Activated CD8-positive, alpha-beta memory T cell treated with anti-CD3 and anti-CD28 coated beads, Interleukin-2, amount 50 U/mL, for 1 hour (primary cell): ENCODE data around the gene MAP3K6.

ENCODE experiments used
- DNase-seq: peaks from one replicate; pipeline ENCODE4 v3.0.0-alpha.2; 2020; ENCODE audit errors: extremely low read depth

The MAP3K6 gene

GRCh38 chr1:27355683-27356082 lies 11.1 kb downstream of the MAP3K6 start:
- no peak for DNase-seq

GRCh38 chr1:27353629-27354028 lies 13.1 kb downstream of the MAP3K6 start:
- no peak for DNase-seq

GRCh38 chr1:27353166-27353565 lies 13.6 kb downstream of the MAP3K6 start:
- no peak for DNase-seq

GRCh38 chr1:27351541-27352107 lies 15.1 kb downstream of the MAP3K6 start:
- DNase-seq, result no peak

GRCh38 chr1:27350663-27351540 lies 15.9 kb downstream of the MAP3K6 start:
- DNase-seq, result no peak

- DNase-seq, result no peak
Observed at GRCh38 chr1:27349784-27350662, 16.7 kb downstream of the MAP3K6 start.

GRCh38 chr1:27348861-27349783 lies 17.6 kb downstream of the MAP3K6 start:
- DNase-seq, result no peak

- no peak for DNase-seq
Observed at GRCh38 chr1:27346991-27347624, 19.7 kb downstream of the MAP3K6 start.

- no peak for DNase-seq
Observed at GRCh38 chr1:27346357-27346756, 20.4 kb downstream of the MAP3K6 start.

GRCh38 chr1:27345272-27345671 lies 21.5 kb downstream of the MAP3K6 start:
- no peak for DNase-seq

GRCh38 chr1:27343639-27344025 lies 23.1 kb downstream of the MAP3K6 start:
- DNase-seq, result no peak

GRCh38 chr1:27342778-27343638 lies 23.8 kb downstream of the MAP3K6 start:
- no peak for DNase-seq

GRCh38 chr1:27342391-27342777 lies 24.4 kb downstream of the MAP3K6 start:
- no peak for DNase-seq

- no peak for DNase-seq
Observed at GRCh38 chr1:27341525-27342252, 25.1 kb downstream of the MAP3K6 start, which contains the start of gene SYTL1. Gene SYTL1, plus strand, starts transcription at chr1:27342022. Its CDS starts 3,313 bp downstream, at chr1:27345335.

GRCh38 chr1:27339213-27339612 lies 27.5 kb downstream of the MAP3K6 start:
- DNase-seq, result no peak

- DNase-seq, result no peak
Observed at GRCh38 chr1:27338751-27339150, 28.0 kb downstream of the MAP3K6 start.

GRCh38 chr1:27336756-27337155 lies 30.0 kb downstream of the MAP3K6 start:
- no peak for DNase-seq

GRCh38 chr1:27335506-27336422 lies 31.0 kb downstream of the MAP3K6 start:
- DNase-seq, result no peak
